ENCODE data around the gene KSR1.
"Not testable (repeated sequence)": the region's sequence is repeated elsewhere in the genome, so short reads cannot be mapped to it uniquely, and the experiment has no call there.

The KSR1 gene

GRCh38 chr17:27455914-27456680, at the start of gene KSR1:
KSR1 (plus strand) TSS chr17:27456448; CDS start chr17:27456644, 196 bp downstream.
- no peaks in the 10 kb centered on the region; the same call in 1 of the 2 replicates for H3K36me3 ChIP-seq (ENCODE audit: control insufficient read depth, insufficient read depth, low read length)
- peak within 1 kb of the TSS; percentile 59 for H3K9ac ChIP-seq (ENCODE audit: low read length)
- no peaks in the 10 kb centered on the region for H3K9me3 ChIP-seq (ENCODE audit: control insufficient read depth, insufficient read depth, low read depth, low read length)
- H3K4me1 ChIP-seq (ENCODE audit: control insufficient read depth, insufficient read depth, low read length), result peaks cover 38% of the 10 kb centered on the region
- H3K27me3 ChIP-seq (ENCODE audit: control insufficient read depth, insufficient read depth, low read length), result peaks cover 20% of the 10 kb centered on the region
- H3K27ac ChIP-seq (ENCODE audit: low read depth, low read length), result no peak within 1 kb of the TSS; the same call in 1 of the 2 replicates
- H3K4me3 ChIP-seq (ENCODE audit: low read depth, low read length), result peak within 1 kb of the TSS; percentile 86

- H3K36me3 ChIP-seq (ENCODE audit: control insufficient read depth, insufficient read depth, low read length), result no peaks in the 10 kb centered on the region
- H3K27ac ChIP-seq (ENCODE audit: low read depth, low read length), result no peak overlapping the region
- no peak overlapping the region for H3K4me3 ChIP-seq (ENCODE audit: low read depth, low read length)
- H3K9me3 ChIP-seq (ENCODE audit: control insufficient read depth, insufficient read depth, low read depth, low read length), result no peaks in the 10 kb centered on the region
- no peaks in the 10 kb centered on the region for H3K27me3 ChIP-seq (ENCODE audit: control insufficient read depth, insufficient read depth, low read length)
- H3K9ac ChIP-seq (ENCODE audit: low read length), result no peak overlapping the region
- peaks cover 8% of the 10 kb centered on the region; the same call in 1 of the 2 replicates for H3K4me1 ChIP-seq (ENCODE audit: control insufficient read depth, insufficient read depth, low read length)
Observed at GRCh38 chr17:27407916-27408864, 48.1 kb upstream of the KSR1 start.

- no peak overlapping the region for H3K9ac ChIP-seq (ENCODE audit: low read length)
- H3K27me3 ChIP-seq (ENCODE audit: control insufficient read depth, insufficient read depth, low read length), result no peaks in the 10 kb centered on the region
- H3K27ac ChIP-seq (ENCODE audit: low read depth, low read length), result no peak overlapping the region
Observed at GRCh38 chr17:27408891-27409290, 47.4 kb upstream of the KSR1 start.

GRCh38 chr17:27412158-27412557, 44.1 kb upstream of the KSR1 start:
- H3K27ac ChIP-seq (ENCODE audit: low read depth, low read length); H3K4me1 ChIP-seq (ENCODE audit: control insufficient read depth, insufficient read depth, low read length); H3K9me3 ChIP-seq (ENCODE audit: control insufficient read depth, insufficient read depth, low read depth, low read length); H3K27me3 ChIP-seq (ENCODE audit: control insufficient read depth, insufficient read depth, low read length); H3K36me3 ChIP-seq (ENCODE audit: control insufficient read depth, insufficient read depth, low read length); H3K4me3 ChIP-seq (ENCODE audit: low read depth, low read length); H3K9ac ChIP-seq (ENCODE audit: low read length): not testable (repeated sequence)

More at GRCh38 chr17:27408891-27409290, 47.4 kb upstream of the KSR1 start:
- Histone ChIP-seq H3K9me3 (ENCODE audit: control insufficient read depth, insufficient read depth, low read depth, low read length) (no peaks in the 10 kb centered on the region), H3K4me1 (ENCODE audit: control insufficient read depth, insufficient read depth, low read length) (0 out of 2 replicates have a peak, but pooled peaks cover 3% of the 10 kb centered on the region), H3K4me3 (ENCODE audit: low read depth, low read length) (no peak overlapping the region), H3K36me3 (ENCODE audit: control insufficient read depth, insufficient read depth, low read length) (no peaks in the 10 kb centered on the region)

GRCh38 chr17:27413315-27413714, 42.9 kb upstream of the KSR1 start:
- Histone ChIP-seq H3K27me3 (ENCODE audit: control insufficient read depth, insufficient read depth, low read length) (no peaks in the 10 kb centered on the region), H3K9ac (ENCODE audit: low read length) (no peak overlapping the region), H3K27ac (ENCODE audit: low read depth, low read length) (no peak overlapping the region), H3K9me3 (ENCODE audit: control insufficient read depth, insufficient read depth, low read depth, low read length) (no peaks in the 10 kb centered on the region), H3K36me3 (ENCODE audit: control insufficient read depth, insufficient read depth, low read length) (no peaks in the 10 kb centered on the region), H3K4me3 (ENCODE audit: low read depth, low read length) (no peak overlapping the region), H3K4me1 (ENCODE audit: control insufficient read depth, insufficient read depth, low read length) (peaks cover 3% of the 10 kb centered on the region; the same call in 1 of the 2 replicates)

- Histone ChIP-seq H3K4me3 (ENCODE audit: low read depth, low read length) (no peak overlapping the region), H3K36me3 (ENCODE audit: control insufficient read depth, insufficient read depth, low read length) (no peaks in the 10 kb centered on the region), H3K4me1 (ENCODE audit: control insufficient read depth, insufficient read depth, low read length) (peaks cover 2% of the 10 kb centered on the region; the same call in 1 of the 2 replicates), H3K9me3 (ENCODE audit: control insufficient read depth, insufficient read depth, low read depth, low read length) (no peaks in the 10 kb centered on the region), H3K27ac (ENCODE audit: low read depth, low read length) (no peak overlapping the region), H3K27me3 (ENCODE audit: control insufficient read depth, insufficient read depth, low read length) (no peaks in the 10 kb centered on the region), H3K9ac (ENCODE audit: low read length) (no peak overlapping the region)
Observed at GRCh38 chr17:27413792-27414191, 42.5 kb upstream of the KSR1 start.

GRCh38 chr17:27414271-27414670, 42.0 kb upstream of the KSR1 start:
- H3K36me3 ChIP-seq (ENCODE audit: control insufficient read depth, insufficient read depth, low read length), result no peaks in the 10 kb centered on the region
- H3K9me3 ChIP-seq (ENCODE audit: control insufficient read depth, insufficient read depth, low read depth, low read length), result no peaks in the 10 kb centered on the region
- H3K4me3 ChIP-seq (ENCODE audit: low read depth, low read length), result no peak overlapping the region
- no peak overlapping the region for H3K9ac ChIP-seq (ENCODE audit: low read length)
- H3K27me3 ChIP-seq (ENCODE audit: control insufficient read depth, insufficient read depth, low read length), result no peaks in the 10 kb centered on the region
- no peaks in the 10 kb centered on the region; the same call in 1 of the 2 replicates for H3K4me1 ChIP-seq (ENCODE audit: control insufficient read depth, insufficient read depth, low read length)
- no peak overlapping the region for H3K27ac ChIP-seq (ENCODE audit: low read depth, low read length)

GRCh38 chr17:27414694-27415093, 41.6 kb upstream of the KSR1 start:
- Histone ChIP-seq H3K27me3 (ENCODE audit: control insufficient read depth, insufficient read depth, low read length) (no peaks in the 10 kb centered on the region), H3K4me1 (ENCODE audit: control insufficient read depth, insufficient read depth, low read length) (no peaks in the 10 kb centered on the region; the same call in 1 of the 2 replicates), H3K36me3 (ENCODE audit: control insufficient read depth, insufficient read depth, low read length) (no peaks in the 10 kb centered on the region), H3K27ac (ENCODE audit: low read depth, low read length) (no peak overlapping the region), H3K9me3 (ENCODE audit: control insufficient read depth, insufficient read depth, low read depth, low read length) (no peaks in the 10 kb centered on the region), H3K9ac (ENCODE audit: low read length) (no peak overlapping the region), H3K4me3 (ENCODE audit: low read depth, low read length) (no peak overlapping the region)

- H3K9ac ChIP-seq (ENCODE audit: low read length), result no peak overlapping the region
- H3K9me3 ChIP-seq (ENCODE audit: control insufficient read depth, insufficient read depth, low read depth, low read length), result no peaks in the 10 kb centered on the region
- H3K36me3 ChIP-seq (ENCODE audit: control insufficient read depth, insufficient read depth, low read length), result no peaks in the 10 kb centered on the region
- no peaks in the 10 kb centered on the region for H3K27me3 ChIP-seq (ENCODE audit: control insufficient read depth, insufficient read depth, low read length)
- H3K27ac ChIP-seq (ENCODE audit: low read depth, low read length), result no peak overlapping the region
- no peak overlapping the region for H3K4me3 ChIP-seq (ENCODE audit: low read depth, low read length)
- H3K4me1 ChIP-seq (ENCODE audit: control insufficient read depth, insufficient read depth, low read length), result no peaks in the 10 kb centered on the region; the same call in 1 of the 2 replicates
Observed at GRCh38 chr17:27415120-27415795, 41.0 kb upstream of the KSR1 start.

GRCh38 chr17:27417596-27418365, 38.5 kb upstream of the KSR1 start:
- H3K36me3 ChIP-seq (ENCODE audit: control insufficient read depth, insufficient read depth, low read length), result no peaks in the 10 kb centered on the region
- no peaks in the 10 kb centered on the region for H3K27me3 ChIP-seq (ENCODE audit: control insufficient read depth, insufficient read depth, low read length)
- no peak overlapping the region for H3K9ac ChIP-seq (ENCODE audit: low read length)
- H3K4me3 ChIP-seq (ENCODE audit: low read depth, low read length), result no peak overlapping the region
- no peaks in the 10 kb centered on the region; the same call in 1 of the 2 replicates for H3K4me1 ChIP-seq (ENCODE audit: control insufficient read depth, insufficient read depth, low read length)
- no peaks in the 10 kb centered on the region for H3K9me3 ChIP-seq (ENCODE audit: control insufficient read depth, insufficient read depth, low read depth, low read length)
- no peak overlapping the region for H3K27ac ChIP-seq (ENCODE audit: low read depth, low read length)

Data from HUES6 (cell line).